Measurements from ENCODE around the gene MEPCE. TPM values are rescaled to one million over a fixed set of nuclear protein-coding genes. Genes with fewer than 3 reads are reported as not detected.
"Not testable (repeated sequence)": the region's sequence is repeated elsewhere in the genome, so short reads cannot be mapped to it uniquely, and the experiment has no call there.

The MEPCE gene, protein sequence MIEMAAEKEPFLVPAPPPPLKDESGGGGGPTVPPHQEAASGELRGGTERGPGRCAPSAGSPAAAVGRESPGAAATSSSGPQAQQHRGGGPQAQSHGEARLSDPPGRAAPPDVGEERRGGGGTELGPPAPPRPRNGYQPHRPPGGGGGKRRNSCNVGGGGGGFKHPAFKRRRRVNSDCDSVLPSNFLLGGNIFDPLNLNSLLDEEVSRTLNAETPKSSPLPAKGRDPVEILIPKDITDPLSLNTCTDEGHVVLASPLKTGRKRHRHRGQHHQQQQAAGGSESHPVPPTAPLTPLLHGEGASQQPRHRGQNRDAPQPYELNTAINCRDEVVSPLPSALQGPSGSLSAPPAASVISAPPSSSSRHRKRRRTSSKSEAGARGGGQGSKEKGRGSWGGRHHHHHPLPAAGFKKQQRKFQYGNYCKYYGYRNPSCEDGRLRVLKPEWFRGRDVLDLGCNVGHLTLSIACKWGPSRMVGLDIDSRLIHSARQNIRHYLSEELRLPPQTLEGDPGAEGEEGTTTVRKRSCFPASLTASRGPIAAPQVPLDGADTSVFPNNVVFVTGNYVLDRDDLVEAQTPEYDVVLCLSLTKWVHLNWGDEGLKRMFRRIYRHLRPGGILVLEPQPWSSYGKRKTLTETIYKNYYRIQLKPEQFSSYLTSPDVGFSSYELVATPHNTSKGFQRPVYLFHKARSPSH
- polyA plus RNA-seq = 10.6 to 14.7 TPM (median 10.8 TPM) in 3 replicates
- polyA plus RNA-seq (2011; ENCODE audit: low read depth) = 7.9 TPM
- polyA plus RNA-seq (2011; cell fraction: cytosol; rRNA removed) = 6.6 and 10.3 TPM in 2 replicates
- polyA plus RNA-seq (2011; cell fraction: nucleus; rRNA removed) = 20.1 and 26.0 TPM in 2 replicates
- polyA plus RNA-seq (2012; ENCODE audit: low replicate concordance) = 19.7 and 22.2 TPM in 2 replicates
- polyA minus RNA-seq = 18.5 to 33.5 TPM (median 19.0 TPM) in 3 replicates
- polyA minus RNA-seq (2011; cell fraction: cytosol; rRNA and poly(A)+ RNA removed) = 18.2 TPM
- 15.1 and 15.7 TPM in 2 replicates for polyA minus RNA-seq (2011; cell fraction: nucleus; rRNA and poly(A)+ RNA removed)

DNA sequence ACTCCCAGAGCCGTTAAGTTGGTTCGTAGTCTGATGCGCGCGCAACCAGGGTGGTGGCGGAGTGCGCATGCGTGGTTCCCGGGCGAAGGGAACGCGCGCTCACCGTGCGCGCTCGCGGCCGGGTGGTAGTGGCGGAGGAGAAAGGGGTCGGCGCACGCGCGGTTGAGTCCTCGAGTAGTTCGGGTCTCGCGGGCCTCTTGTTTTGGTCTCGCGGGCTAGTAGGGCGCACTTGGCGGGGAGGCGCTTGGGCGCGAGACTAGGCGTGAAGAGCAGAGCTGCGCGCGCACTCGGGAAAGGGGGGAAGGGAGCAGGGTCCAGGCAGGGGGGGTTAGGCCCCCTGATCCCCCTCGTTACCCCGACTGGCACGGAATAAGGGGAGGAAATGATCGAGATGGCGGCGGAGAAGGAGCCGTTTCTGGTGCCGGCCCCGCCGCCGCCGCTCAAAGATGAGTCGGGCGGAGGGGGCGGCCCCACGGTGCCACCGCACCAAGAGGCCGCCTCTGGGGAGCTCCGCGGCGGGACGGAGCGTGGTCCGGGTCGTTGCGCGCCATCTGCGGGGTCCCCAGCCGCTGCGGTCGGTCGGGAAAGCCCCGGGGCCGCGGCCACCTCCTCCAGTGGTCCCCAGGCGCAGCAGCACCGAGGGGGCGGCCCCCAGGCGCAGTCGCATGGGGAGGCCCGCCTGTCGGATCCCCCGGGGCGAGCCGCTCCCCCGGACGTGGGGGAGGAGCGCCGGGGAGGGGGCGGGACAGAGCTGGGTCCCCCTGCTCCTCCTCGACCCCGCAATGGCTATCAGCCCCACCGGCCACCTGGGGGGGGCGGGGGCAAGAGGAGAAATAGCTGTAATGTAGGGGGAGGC is at the start of gene MEPCE:
Gene MEPCE (plus strand): TSS at position 195 of the 856 bp plus-strand sequence. CDS start 188 bp downstream, at position 383.
- peak within 1 kb of the TSS; percentile 96 for H3K27ac ChIP-seq (ENCODE audit: control insufficient read depth, insufficient read depth, low read length)
- no peak for FAIRE-seq
- peaks cover 42% of the 10 kb centered on the region for H3K79me2 ChIP-seq (ENCODE audit: control insufficient read depth, insufficient read depth, low read length)
- H3K9me3 ChIP-seq (ENCODE audit: control insufficient read depth, low read depth, low read length) = no peaks in the 10 kb centered on the region
- H3K4me1 ChIP-seq (ENCODE audit: control insufficient read depth, extremely low read depth, insufficient read depth, low read length) = peaks cover 25% of the 10 kb centered on the region
- dilution Hi-C loops (cut with MboI; ENCODE audit: extremely low pct_ligation_motif_present, low sequenced_read_pairs) = no loop called here
- peak within 1 kb of the TSS; percentile 72 to 91 (median 86) for H3K4me3 ChIP-seq (ENCODE audit: control insufficient read depth in 2 of 3, extremely low read depth in 1 of 3, insufficient read depth in 2 of 3, low read depth in 1 of 3, low read length in 3 of 3)
- H3K36me3 ChIP-seq (ENCODE audit: control insufficient read depth in 2 of 2, extremely low read depth in 1 of 2, insufficient read depth in 2 of 2, low read length in 2 of 2) = peaks cover 9 to 34% of the 10 kb centered on the region in 2 experiments
- H3K9me1 ChIP-seq (ENCODE audit: control insufficient read depth, extremely low read depth, insufficient read depth, low read length) = peaks cover 3% of the 10 kb centered on the region
- TF ChIP-seq EZH2 (IDR thresholded peaks at IDR 0.05; ENCODE audit: low read length) = no peak
- TF ChIP-seq CTCF (optimal IDR thresholded peaks at IDR 0.05 in 1 of 3, IDR thresholded peaks at IDR 0.05 in 1 of 3, conservative IDR thresholded peaks at IDR 0.05 in 1 of 3; ENCODE audit: extremely low read depth in 1 of 3, insufficient read depth in 2 of 3, low read length in 3 of 3) = no peak
- peaks cover 4% of the 10 kb centered on the region for H4K20me1 ChIP-seq (ENCODE audit: control insufficient read depth, extremely low read depth, insufficient read depth, low read length)
- H3K27me3 ChIP-seq (ENCODE audit: control insufficient read depth, extremely low read depth, insufficient read depth, low read length) = no peaks in the 10 kb centered on the region
- DNase-seq (ENCODE audit: low read depth, low spot score) = peak; percentile 69
- H3K4me2 ChIP-seq (ENCODE audit: control insufficient read depth, extremely low read depth, insufficient read depth, low read depth, low read length) = peak within 1 kb of the TSS; percentile 96
- peak within 1 kb of the TSS; percentile 72 for H2AFZ ChIP-seq (ENCODE audit: control insufficient read depth, low read length)
- peak within 1 kb of the TSS; percentile 99 for H3K9ac ChIP-seq (ENCODE audit: control insufficient read depth, extremely low read depth, insufficient read depth, low read length)

DNA sequence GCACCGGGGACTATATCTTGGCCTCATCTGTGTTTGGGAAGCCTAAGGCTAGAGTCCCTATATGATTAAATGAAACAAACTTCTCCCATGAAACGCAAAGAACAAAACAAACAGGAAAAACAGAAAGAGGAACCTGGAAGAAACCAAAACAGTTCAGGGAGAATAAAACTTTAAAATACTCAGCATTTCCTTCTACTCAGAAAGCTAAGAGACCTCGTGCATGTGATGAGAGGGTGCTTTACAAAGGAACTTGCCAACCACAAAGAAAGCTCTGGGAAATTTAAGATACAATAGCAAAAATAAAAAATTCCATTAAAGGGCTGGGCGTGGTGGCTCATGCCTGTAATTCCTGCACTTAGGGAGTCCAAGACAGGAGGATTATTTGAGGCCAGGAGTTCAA is 49.4 kb upstream of the MEPCE start:
- Histone ChIP-seq H3K79me2 (ENCODE audit: control insufficient read depth, insufficient read depth, low read length) (no peaks in the 10 kb centered on the region), H3K4me3 (ENCODE audit: control insufficient read depth in 2 of 3, extremely low read depth in 1 of 3, insufficient read depth in 2 of 3, low read depth in 1 of 3, low read length in 3 of 3) (no peak overlapping the region), H3K36me3 (ENCODE audit: control insufficient read depth in 2 of 2, extremely low read depth in 1 of 2, insufficient read depth in 2 of 2, low read length in 2 of 2) (no peaks in the 10 kb centered on the region), H4K20me1 (ENCODE audit: control insufficient read depth, extremely low read depth, insufficient read depth, low read length) (no peaks in the 10 kb centered on the region), H3K27me3 (ENCODE audit: control insufficient read depth, extremely low read depth, insufficient read depth, low read length) (no peaks in the 10 kb centered on the region), H3K4me2 (ENCODE audit: control insufficient read depth, extremely low read depth, insufficient read depth, low read depth, low read length) (no peak overlapping the region), H2AFZ (ENCODE audit: control insufficient read depth, low read length) (no peak overlapping the region), H3K27ac (ENCODE audit: control insufficient read depth, insufficient read depth, low read length) (no peak overlapping the region), H3K9me3 (ENCODE audit: control insufficient read depth, low read depth, low read length) (no peaks in the 10 kb centered on the region), H3K9me1 (ENCODE audit: control insufficient read depth, extremely low read depth, insufficient read depth, low read length) (no peaks in the 10 kb centered on the region), H3K9ac (ENCODE audit: control insufficient read depth, extremely low read depth, insufficient read depth, low read length) (no peak overlapping the region), H3K4me1 (ENCODE audit: control insufficient read depth, extremely low read depth, insufficient read depth, low read length) (no peaks in the 10 kb centered on the region)
- FAIRE-seq (no peak), DNase-seq (ENCODE audit: low read depth, low spot score) (no peak)
- TF ChIP-seq EZH2 (IDR thresholded peaks at IDR 0.05; ENCODE audit: low read length) = no peak
- TF ChIP-seq CTCF (optimal IDR thresholded peaks at IDR 0.05 in 1 of 3, IDR thresholded peaks at IDR 0.05 in 1 of 3, conservative IDR thresholded peaks at IDR 0.05 in 1 of 3; ENCODE audit: extremely low read depth in 1 of 3, insufficient read depth in 2 of 3, low read length in 3 of 3) = no peak
- dilution Hi-C loops (cut with MboI; ENCODE audit: extremely low pct_ligation_motif_present, low sequenced_read_pairs) = no loop called here

DNA sequence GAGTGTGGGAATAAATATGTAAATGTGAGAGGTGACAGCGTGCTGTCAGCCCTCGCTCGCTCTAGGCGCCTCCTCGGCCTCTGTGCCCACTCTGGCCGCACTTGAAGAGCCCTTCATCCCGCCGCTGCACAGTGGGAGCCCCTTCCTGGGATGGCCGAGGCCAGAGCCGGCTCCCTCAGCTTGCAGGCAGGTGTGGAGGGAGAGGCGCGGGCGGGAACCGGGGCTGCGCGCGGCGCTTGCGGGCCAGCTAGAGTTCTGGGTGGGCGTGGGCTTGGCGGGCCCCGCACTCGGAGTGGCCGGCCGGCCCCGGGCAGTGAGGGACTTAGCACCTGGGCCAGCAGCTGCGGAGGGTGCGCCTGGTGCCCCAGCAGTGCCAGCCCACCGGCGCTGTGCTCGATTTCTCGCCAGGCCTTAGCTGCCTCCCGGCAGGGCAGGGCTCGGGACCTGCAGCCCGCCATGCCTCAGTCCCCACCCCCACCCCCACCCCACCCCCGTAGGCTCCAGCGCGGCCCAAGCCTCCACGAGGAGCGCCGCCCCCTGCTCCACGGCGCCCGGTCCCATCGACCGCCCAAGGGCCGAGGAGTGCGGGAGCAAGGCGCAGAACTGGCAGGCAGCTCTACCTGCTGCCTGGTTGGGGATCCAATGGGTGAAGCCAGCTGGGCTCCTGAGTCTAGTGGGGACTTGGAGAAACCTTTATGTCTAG is 47.9 kb upstream of the MEPCE start:
- H4K20me1 ChIP-seq (ENCODE audit: control insufficient read depth, extremely low read depth, insufficient read depth, low read length); H3K27ac ChIP-seq (ENCODE audit: control insufficient read depth, insufficient read depth, low read length); H3K36me3 ChIP-seq (ENCODE audit: control insufficient read depth in 2 of 2, extremely low read depth in 1 of 2, insufficient read depth in 2 of 2, low read length in 2 of 2); dilution Hi-C loops (cut with MboI; ENCODE audit: extremely low pct_ligation_motif_present, low sequenced_read_pairs); H3K4me2 ChIP-seq (ENCODE audit: control insufficient read depth, extremely low read depth, insufficient read depth, low read depth, low read length); H3K9ac ChIP-seq (ENCODE audit: control insufficient read depth, extremely low read depth, insufficient read depth, low read length); H3K79me2 ChIP-seq (ENCODE audit: control insufficient read depth, insufficient read depth, low read length); FAIRE-seq; H3K27me3 ChIP-seq (ENCODE audit: control insufficient read depth, extremely low read depth, insufficient read depth, low read length); H3K9me3 ChIP-seq (ENCODE audit: control insufficient read depth, low read depth, low read length); H3K4me1 ChIP-seq (ENCODE audit: control insufficient read depth, extremely low read depth, insufficient read depth, low read length); DNase-seq (ENCODE audit: low read depth, low spot score); H2AFZ ChIP-seq (ENCODE audit: control insufficient read depth, low read length); H3K9me1 ChIP-seq (ENCODE audit: control insufficient read depth, extremely low read depth, insufficient read depth, low read length); H3K4me3 ChIP-seq (ENCODE audit: control insufficient read depth in 2 of 3, extremely low read depth in 1 of 3, insufficient read depth in 2 of 3, low read depth in 1 of 3, low read length in 3 of 3): not testable (repeated sequence)
